Measurements from ENCODE around the gene SIK2.
A peak's percentile ranks its signal among the peaks of the same experiment; 100 is the strongest.

SIK2 gene

DNA sequence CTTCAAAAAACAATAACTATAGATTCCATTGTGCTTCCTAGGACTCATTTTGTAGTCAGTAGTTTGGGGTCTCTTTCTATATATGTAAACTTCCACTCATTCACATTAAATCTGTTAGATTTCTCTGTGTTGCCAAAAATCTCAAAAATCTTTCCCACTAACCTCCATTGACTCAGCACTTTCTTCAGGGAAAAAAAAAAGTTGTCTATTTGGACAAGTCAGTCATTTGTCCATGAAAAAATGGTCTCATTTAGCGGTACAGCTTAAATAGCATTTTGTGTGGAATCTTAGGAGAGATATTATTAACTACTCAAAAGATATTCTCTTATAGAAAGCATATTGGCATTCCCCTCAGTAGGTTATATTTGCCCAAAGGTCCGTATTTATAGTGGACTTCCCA is 82.0 kb downstream of the SIK2 start:
- TF ChIP-seq, protein P1, sequence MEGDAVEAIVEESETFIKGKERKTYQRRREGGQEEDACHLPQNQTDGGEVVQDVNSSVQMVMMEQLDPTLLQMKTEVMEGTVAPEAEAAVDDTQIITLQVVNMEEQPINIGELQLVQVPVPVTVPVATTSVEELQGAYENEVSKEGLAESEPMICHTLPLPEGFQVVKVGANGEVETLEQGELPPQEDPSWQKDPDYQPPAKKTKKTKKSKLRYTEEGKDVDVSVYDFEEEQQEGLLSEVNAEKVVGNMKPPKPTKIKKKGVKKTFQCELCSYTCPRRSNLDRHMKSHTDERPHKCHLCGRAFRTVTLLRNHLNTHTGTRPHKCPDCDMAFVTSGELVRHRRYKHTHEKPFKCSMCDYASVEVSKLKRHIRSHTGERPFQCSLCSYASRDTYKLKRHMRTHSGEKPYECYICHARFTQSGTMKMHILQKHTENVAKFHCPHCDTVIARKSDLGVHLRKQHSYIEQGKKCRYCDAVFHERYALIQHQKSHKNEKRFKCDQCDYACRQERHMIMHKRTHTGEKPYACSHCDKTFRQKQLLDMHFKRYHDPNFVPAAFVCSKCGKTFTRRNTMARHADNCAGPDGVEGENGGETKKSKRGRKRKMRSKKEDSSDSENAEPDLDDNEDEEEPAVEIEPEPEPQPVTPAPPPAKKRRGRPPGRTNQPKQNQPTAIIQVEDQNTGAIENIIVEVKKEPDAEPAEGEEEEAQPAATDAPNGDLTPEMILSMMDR (IDR thresholded peaks at IDR 0.05; ENCODE audit: low read depth, low read length) = no peak
- no peak for DNase-seq (ENCODE audit: low read depth, low spot score)
- H3K4me3 ChIP-seq (ENCODE audit: low read depth, low read length) = no peak overlapping the region
- in situ Hi-C loops (cut with HindIII; ENCODE audit: low sequenced_read_pairs) = no loop called here

DNA sequence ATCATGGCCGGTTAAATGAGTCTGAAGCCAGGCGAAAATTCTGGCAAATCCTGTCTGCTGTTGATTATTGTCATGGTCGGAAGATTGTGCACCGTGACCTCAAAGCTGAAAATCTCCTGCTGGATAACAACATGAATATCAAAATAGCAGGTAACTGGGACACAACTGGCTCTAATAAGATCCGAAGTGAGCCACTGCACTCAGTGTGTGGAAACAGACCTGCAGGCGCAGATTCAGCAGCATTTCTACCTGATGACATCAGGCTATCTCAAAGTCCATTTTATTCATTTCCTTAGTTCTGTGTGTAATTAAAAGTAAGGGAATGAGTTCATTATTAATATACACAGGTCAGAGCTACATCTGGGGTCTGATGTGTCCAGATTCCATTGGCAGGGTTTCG is 85.8 kb downstream of the SIK2 start:
- in situ Hi-C loops (cut with HindIII; ENCODE audit: low sequenced_read_pairs) = no loop called here
- DNase-seq (ENCODE audit: low read depth, low spot score) = no peak
- TF ChIP-seq, protein P1 (IDR thresholded peaks at IDR 0.05; ENCODE audit: low read depth, low read length) = no peak
- no peak overlapping the region for H3K4me3 ChIP-seq (ENCODE audit: low read depth, low read length)

DNA sequence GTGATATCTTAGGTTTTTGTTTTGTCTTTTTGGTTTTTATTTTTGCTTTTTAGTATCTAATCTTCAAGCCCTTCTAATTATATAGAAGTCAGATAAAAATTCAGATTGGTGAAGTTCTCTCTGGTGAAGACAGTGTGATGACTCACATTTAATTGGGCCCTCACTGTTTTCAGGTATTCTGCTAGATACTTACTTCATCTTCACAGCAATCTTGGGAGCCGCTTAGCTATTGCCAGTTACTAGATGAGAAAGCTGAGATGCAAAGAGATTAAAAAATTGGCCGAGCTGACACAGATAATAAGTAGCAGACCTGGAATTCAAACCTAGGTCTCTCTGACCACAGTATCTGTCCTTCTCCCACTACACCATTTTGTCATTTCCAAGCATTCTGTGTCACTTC is 88.9 kb downstream of the SIK2 start:
- DNase-seq (ENCODE audit: low read depth, low spot score) = no peak

DNA sequence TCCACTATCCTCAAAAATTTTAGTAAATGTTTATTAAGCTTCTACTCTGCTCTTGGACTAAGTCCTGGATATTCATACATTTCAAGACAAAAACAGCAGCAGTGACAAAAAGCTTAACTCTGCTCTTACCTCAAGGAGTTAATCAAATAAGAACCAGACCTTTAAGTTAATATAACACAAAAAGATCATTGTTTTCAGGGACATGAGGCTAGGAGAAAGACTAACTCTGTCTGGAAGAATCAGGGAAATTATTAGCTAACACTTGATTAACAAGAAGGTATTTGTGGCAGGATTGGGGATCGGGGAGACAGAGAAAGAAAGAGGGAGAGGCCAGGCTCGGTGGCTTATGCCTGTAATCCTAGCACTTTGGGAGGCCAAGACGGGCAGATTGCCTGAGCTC is 89.5 kb downstream of the SIK2 start:
- DNase-seq (ENCODE audit: low read depth, low spot score) = no peak
- no peak overlapping the region for H3K4me3 ChIP-seq (ENCODE audit: low read depth, low read length)

More for the DNA sequence above, 88.9 kb downstream of the SIK2 start:
- in situ Hi-C loops (cut with HindIII; ENCODE audit: low sequenced_read_pairs) = no loop called here
- TF ChIP-seq, protein P1 (IDR thresholded peaks at IDR 0.05; ENCODE audit: low read depth, low read length) = no peak
- no peak overlapping the region for H3K4me3 ChIP-seq (ENCODE audit: low read depth, low read length)

GRCh38 chr11:111693224-111693937 is 91.1 kb downstream of the SIK2 start:
- no peak overlapping the region for H3K4me3 ChIP-seq (ENCODE audit: low read depth, low read length)
- in situ Hi-C loops (cut with HindIII; ENCODE audit: low sequenced_read_pairs) = no loop called here
- TF ChIP-seq, protein P1 (IDR thresholded peaks at IDR 0.05; ENCODE audit: low read depth, low read length) = no peak
- DNase-seq (ENCODE audit: low read depth, low spot score) = no peak

More for the DNA sequence above, 89.5 kb downstream of the SIK2 start:
- in situ Hi-C loops (cut with HindIII; ENCODE audit: low sequenced_read_pairs) = no loop called here
- TF ChIP-seq, protein P1 (IDR thresholded peaks at IDR 0.05; ENCODE audit: low read depth, low read length) = no peak

- H3K4me3 ChIP-seq (ENCODE audit: low read depth, low read length) = no peak overlapping the region
- TF ChIP-seq, protein P1 (IDR thresholded peaks at IDR 0.05; ENCODE audit: low read depth, low read length) = no peak
- in situ Hi-C loops (cut with HindIII; ENCODE audit: low sequenced_read_pairs) = no loop called here
- DNase-seq (ENCODE audit: low read depth, low spot score) = peak; percentile 90
Measured at GRCh38 chr11:111694851-111695250, 92.6 kb downstream of the SIK2 start.
